PFSK-1 (cell line): Measurements from ENCODE around the gene PTPN20.

Source experiments
- POLR2AphosphoS5 ChIP-seq: IDR thresholded peaks from 2 replicates; pipeline ENCODE4 v1.6.1; 2012; ENCODE audit warnings: low read depth, mild to moderate bottlenecking, control low read depth, low read length, moderate library complexity
- TF ChIP-seq, protein P1 (sequence below), 2 experiments: IDR thresholded peaks; 2 replicates each; pipeline versions ENCODE4 v1.6.1 to v1.8.0; 2011 to 2012; ENCODE audit warnings: low read depth in 2 of 2, low read length in 2 of 2, control low read depth in 1 of 2, inconsistent platforms in 1 of 2, mild to moderate bottlenecking in 1 of 2, moderate library complexity in 1 of 2; ENCODE audit not compliant: insufficient read depth in 1 of 2

DNA sequence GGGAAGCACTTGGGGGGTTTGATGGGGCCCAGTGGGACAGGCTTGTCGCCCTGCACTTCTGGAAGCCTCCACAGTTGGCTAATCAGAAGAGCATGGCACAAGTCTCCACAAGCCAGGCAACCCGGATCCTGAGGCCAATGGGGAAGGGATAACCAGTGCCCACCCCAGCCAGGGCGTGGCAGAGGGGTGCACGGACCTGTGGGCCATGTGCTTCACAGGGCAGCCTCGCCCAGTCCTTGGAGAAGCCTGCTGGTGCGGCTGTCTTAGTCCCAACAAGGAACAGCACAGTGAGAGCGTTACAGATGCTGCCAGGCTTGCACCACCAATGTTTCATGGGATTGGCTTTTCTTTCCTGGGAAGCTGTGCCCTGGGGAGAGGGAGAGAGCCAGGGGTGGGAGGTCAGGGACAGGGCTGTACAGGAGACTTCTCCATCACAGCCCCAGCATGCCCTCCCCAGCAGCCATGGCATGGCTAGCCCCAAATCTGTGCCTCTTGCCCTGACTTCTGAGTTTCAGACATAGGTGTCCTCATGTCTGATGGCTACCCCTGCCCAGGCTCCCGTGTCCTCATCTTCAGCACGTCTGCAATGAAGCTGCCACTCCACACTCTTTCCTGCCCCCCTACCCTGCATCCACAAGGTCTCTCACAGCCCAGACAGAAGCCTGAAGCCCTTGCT lies 116.0 kb downstream of the PTPN20 start:
- TF ChIP-seq, protein P1, sequence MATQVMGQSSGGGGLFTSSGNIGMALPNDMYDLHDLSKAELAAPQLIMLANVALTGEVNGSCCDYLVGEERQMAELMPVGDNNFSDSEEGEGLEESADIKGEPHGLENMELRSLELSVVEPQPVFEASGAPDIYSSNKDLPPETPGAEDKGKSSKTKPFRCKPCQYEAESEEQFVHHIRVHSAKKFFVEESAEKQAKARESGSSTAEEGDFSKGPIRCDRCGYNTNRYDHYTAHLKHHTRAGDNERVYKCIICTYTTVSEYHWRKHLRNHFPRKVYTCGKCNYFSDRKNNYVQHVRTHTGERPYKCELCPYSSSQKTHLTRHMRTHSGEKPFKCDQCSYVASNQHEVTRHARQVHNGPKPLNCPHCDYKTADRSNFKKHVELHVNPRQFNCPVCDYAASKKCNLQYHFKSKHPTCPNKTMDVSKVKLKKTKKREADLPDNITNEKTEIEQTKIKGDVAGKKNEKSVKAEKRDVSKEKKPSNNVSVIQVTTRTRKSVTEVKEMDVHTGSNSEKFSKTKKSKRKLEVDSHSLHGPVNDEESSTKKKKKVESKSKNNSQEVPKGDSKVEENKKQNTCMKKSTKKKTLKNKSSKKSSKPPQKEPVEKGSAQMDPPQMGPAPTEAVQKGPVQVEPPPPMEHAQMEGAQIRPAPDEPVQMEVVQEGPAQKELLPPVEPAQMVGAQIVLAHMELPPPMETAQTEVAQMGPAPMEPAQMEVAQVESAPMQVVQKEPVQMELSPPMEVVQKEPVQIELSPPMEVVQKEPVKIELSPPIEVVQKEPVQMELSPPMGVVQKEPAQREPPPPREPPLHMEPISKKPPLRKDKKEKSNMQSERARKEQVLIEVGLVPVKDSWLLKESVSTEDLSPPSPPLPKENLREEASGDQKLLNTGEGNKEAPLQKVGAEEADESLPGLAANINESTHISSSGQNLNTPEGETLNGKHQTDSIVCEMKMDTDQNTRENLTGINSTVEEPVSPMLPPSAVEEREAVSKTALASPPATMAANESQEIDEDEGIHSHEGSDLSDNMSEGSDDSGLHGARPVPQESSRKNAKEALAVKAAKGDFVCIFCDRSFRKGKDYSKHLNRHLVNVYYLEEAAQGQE (IDR thresholded peaks at IDR 0.05; ENCODE audit: insufficient read depth in 1 of 2, low read depth in 2 of 2, low read length in 2 of 2): no peak
- TF ChIP-seq POLR2AphosphoS5: no peak
